Stimulated activated CD4-positive, alpha-beta T cell treated with anti-CD3 and anti-CD28 coated beads, TNF-alpha, amount 100 ng/mL, for 24 hours (primary cell): ENCODE results near the gene ZNF669.

Experiments
- DNase-seq, 3 experiments: peaks; one replicate each; pipeline ENCODE4 v3.0.0-alpha.2; 2020; ENCODE audit warnings: low read depth in 3 of 3

Gene ZNF669

DNA sequence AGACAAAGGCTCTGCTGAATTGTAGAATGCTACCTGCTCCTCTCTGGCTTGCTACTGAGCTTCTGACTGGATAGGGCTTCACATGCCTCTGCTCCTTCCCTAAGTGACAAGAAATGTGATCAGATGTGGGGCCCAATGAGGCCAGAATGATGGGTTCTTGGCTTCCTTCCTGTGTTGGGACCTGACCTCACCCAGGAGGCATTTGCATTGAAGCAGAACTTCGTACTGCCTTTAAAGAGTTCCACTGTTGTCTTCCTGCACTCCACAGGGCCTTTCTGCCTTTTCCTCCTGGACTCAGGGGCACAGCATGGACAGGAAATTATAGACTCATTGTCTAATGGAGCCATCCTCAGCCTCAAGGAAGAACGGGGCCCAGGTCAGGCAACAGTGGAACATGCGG is 39.9 kb downstream of the ZNF669 start:
- no peak for DNase-seq

DNA sequence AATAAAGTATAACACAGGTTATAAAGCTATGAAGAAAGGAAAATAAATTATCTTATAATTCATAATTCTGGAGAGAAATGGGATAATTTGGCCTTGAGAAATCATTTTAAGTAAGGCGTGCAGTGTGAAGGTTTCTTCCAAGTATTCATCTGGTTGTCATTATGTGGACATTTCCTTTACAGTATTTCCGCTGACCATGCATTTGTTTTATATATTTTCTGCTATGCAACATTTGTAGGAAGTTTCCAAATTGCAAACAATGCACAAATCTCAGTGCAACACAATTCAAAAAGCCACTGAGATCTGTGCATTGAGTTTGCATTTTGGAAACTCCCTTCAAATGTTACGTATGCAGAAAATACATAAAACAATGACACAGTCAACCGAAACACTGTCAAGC is 43.4 kb downstream of the ZNF669 start:
- no peak for DNase-seq

GRCh38 chr1:247056071-247056470 is 48.1 kb downstream of the ZNF669 start:
- DNase-seq, result no peak

GRCh38 chr1:247054992-247055415 is 49.2 kb downstream of the ZNF669 start:
- no peak for DNase-seq
